Non-pigmented ciliary epithelial cell (primary cell): ENCODE results near the gene PLEKHA6.
"Not testable (repeated sequence)": the region's sequence is repeated elsewhere in the genome, so short reads cannot be mapped to it uniquely, and the experiment has no call there.

Experiments
- DNase-seq: peaks from one replicate; pipeline ENCODE4 v3.0.0-alpha.2; 2010; ENCODE audit warnings: low read depth

PLEKHA6 gene

GRCh38 chr1:204241050-204241449 is 118.7 kb downstream of the PLEKHA6 start:
- no peak for DNase-seq

GRCh38 chr1:204240233-204240632 is 119.5 kb downstream of the PLEKHA6 start:
- no peak for DNase-seq

GRCh38 chr1:204239401-204239800 is 120.3 kb downstream of the PLEKHA6 start:
- not testable (repeated sequence) for DNase-seq

- DNase-seq, result not testable (repeated sequence)
Measured at GRCh38 chr1:204238520-204238919, 121.2 kb downstream of the PLEKHA6 start.

- DNase-seq, result not testable (repeated sequence)
Measured at GRCh38 chr1:204237515-204237914, 122.2 kb downstream of the PLEKHA6 start.

GRCh38 chr1:204232526-204232925 is 127.2 kb downstream of the PLEKHA6 start:
- DNase-seq, result no peak

- no peak for DNase-seq
Measured at GRCh38 chr1:204230211-204230610, 129.5 kb downstream of the PLEKHA6 start.

GRCh38 chr1:204228896-204229295 is 130.8 kb downstream of the PLEKHA6 start:
- DNase-seq, result no peak

- DNase-seq, result no peak
Measured at GRCh38 chr1:204227996-204228785, 131.5 kb downstream of the PLEKHA6 start.

GRCh38 chr1:204227351-204227750 is 132.4 kb downstream of the PLEKHA6 start:
- DNase-seq, result no peak

GRCh38 chr1:204225841-204226735 is 133.6 kb downstream of the PLEKHA6 start:
- no peak for DNase-seq

GRCh38 chr1:204224655-204225054 is 135.1 kb downstream of the PLEKHA6 start:
- no peak for DNase-seq

- no peak for DNase-seq
Measured at GRCh38 chr1:204223129-204223860, 136.4 kb downstream of the PLEKHA6 start.

GRCh38 chr1:204222764-204223055 is 137.0 kb downstream of the PLEKHA6 start:
- no peak for DNase-seq

- DNase-seq, result no peak
Measured at GRCh38 chr1:204222006-204222763, 137.5 kb downstream of the PLEKHA6 start.

- DNase-seq, result no peak
Measured at GRCh38 chr1:204221271-204221670, 138.5 kb downstream of the PLEKHA6 start.

GRCh38 chr1:204219971-204220616 is 139.6 kb downstream of the PLEKHA6 start:
- DNase-seq, result no peak

GRCh38 chr1:204218552-204218951 is 141.2 kb downstream of the PLEKHA6 start:
- DNase-seq, result no peak

- DNase-seq, result no peak
Measured at GRCh38 chr1:204217648-204218000, 142.1 kb downstream of the PLEKHA6 start.

- DNase-seq, result no peak
Measured at GRCh38 chr1:204216880-204217647, 142.7 kb downstream of the PLEKHA6 start.

- DNase-seq, result no peak
Measured at GRCh38 chr1:204216236-204216635, 143.5 kb downstream of the PLEKHA6 start.
